Heart right ventricle (tissue), 16 donors: ENCODE data around the gene GFY. TPM values are rescaled to one million over a fixed set of nuclear protein-coding genes. Genes with fewer than 3 reads are reported as not detected.
A peak's percentile ranks its signal among the peaks of the same experiment; 100 is the strongest.
"Not testable (repeated sequence)": the region's sequence is repeated elsewhere in the genome, so short reads cannot be mapped to it uniquely, and the experiment has no call there.

ENCODE experiments used
- ATAC-seq, 8 donors: fragments of 200-7000 bp; cut with Tn5 transposase; one replicate each; pipeline ENCODE4 v1.9.1; 2020; ENCODE audit warnings: mild to moderate bottlenecking in 8 of 8, moderate library complexity in 8 of 8, moderate number of reproducible peaks in 1 of 8
- DNase-seq, 2 donors: peaks; one replicate each; pipeline ENCODE4 v3.0.0-alpha.2; 2020
- H3K27ac ChIP-seq, 10 donors: fragments of 200-600 bp; sonication (generic) in 2 of 10; one replicate each; pipeline versions ENCODE4 v1.5.0 to v1.8.0; 2020 to 2022; ENCODE audit warnings: mild to moderate bottlenecking in 3 of 10
- H3K27me3 ChIP-seq, 7 donors: fragments of 200-600 bp; one replicate each; pipeline ENCODE4 v1.8.0; 2021 to 2022; ENCODE audit warnings: mild to moderate bottlenecking in 2 of 7
- H3K36me3 ChIP-seq, 9 donors: fragments of 200-600 bp; sonication (generic) in 1 of 9; one replicate each; pipeline versions ENCODE4 v1.5.0 to v1.8.0; 2020 to 2022; ENCODE audit warnings: mild to moderate bottlenecking in 2 of 9
- H3K4me1 ChIP-seq, 9 donors: fragments of 200-600 bp; sonication (generic) in 1 of 9; one replicate each; pipeline versions ENCODE4 v1.5.0 to v1.8.0; 2020 to 2022; ENCODE audit warnings: mild to moderate bottlenecking in 4 of 9
- H3K4me3 ChIP-seq, 10 donors: fragments of 200-600 bp; sonication (generic) in 2 of 10; one replicate each; pipeline versions ENCODE4 v1.5.0 to v1.8.0; 2020 to 2022; ENCODE audit warnings: mild to moderate bottlenecking in 7 of 10, moderate library complexity in 2 of 10
- H3K9me3 ChIP-seq, 11 donors: fragments of 200-600 bp in 10 of 11; sonication (generic) in 2 of 11; one replicate each; pipeline versions ENCODE4 v1.5.0 to v1.8.0; 2013 to 2022; ENCODE audit warnings: mild to moderate bottlenecking in 2 of 11, control low read depth in 1 of 11, moderate library complexity in 1 of 11
- CTCF ChIP-seq, 9 donors: fragments of 200-600 bp; sonication (generic) in 2 of 9; IDR thresholded peaks; one replicate each; pipeline versions ENCODE4 v1.5.0 to v1.8.0; 2021 to 2022; ENCODE audit warnings: antibody characterized with exemption in 9 of 9, mild to moderate bottlenecking in 5 of 9, moderate library complexity in 1 of 9
- WGBS, 2 donors: extraction: QIAGEN DNeasy Blood & Tissue Kit; methylation state at CpG; one replicate each; pipeline ENCODE4 v1.1.7; 2013; ENCODE audit warnings: inconsistent platforms in 1 of 2; 5-methylcytosine and 5-hydroxymethylcytosine counted together
- intact Hi-C, 10 donors: fragments of 100-400 bp; cut with DNase I; formaldehyde crosslinking; loops; one replicate each; pipeline versions ENCODE4 v1.11.1 to v1.14.2; 2022
- polyA plus RNA-seq, 2 donors: library from polyadenylated mRNA; stranded (reverse); fragments of 200-250 nt; gene quantifications; one replicate each; pipeline ENCODE4 v1.2.3, GENCODE V29; 2013
- total RNA-seq, 10 donors: library from RNA; stranded (reverse); fragmentation: NEBNext Ultra II Directional in 3 of 10; extraction: Animal tissue kit (Norgen Biotek cat#: 25700) in 3 of 10; gene quantifications; one replicate each; pipeline versions ENCODE4 v1.2.1 to v1.2.4, GENCODE V29; 2021 to 2023
- donor health status: Arrhythmogenic right ventricular cardiomyopathy.
- donor health status: ischemic (EF 13 %, LVEDD 7.1; RV severe dilation, severe dysfunction).
- donor health status: healthy with polysubstance abuse.
- donor health status: DM: no; HTN: yes; CAD: no.
- donor health status: DM: no; HTN: no; CAD: no.
- donor health status: ischemic (EF 25% LVEDD 6.9; RV normal size, moderate dysfunction).
- donor health status: ischemic (EF 25% LVEDD 5.7; RV mildly dilated, moderate dysfunction).
- donor health status: healthy.
- donor health status: DM: yes; HTN: yes; CAD: no.
- donor health status: Ischemic cardiomyopathy.
- donor health status: ischemic (EF 35%, LVEDD 5.7; RV mildly dilated, moderate dysfunction).
- donor health status: nonischemic (EF 11% LVEDD 7.7; RV severe dilation, severe dysfunction).
- donor health status: DM: yes; HTN: yes; CAD: no.
- donor health status: PGD.
- donor health status: ischemic (EF 29% LVEDD 5.4; RV normal size, mild dysfunction).
- donor health status: nonischemic (EF 23%, LVEDD 6.1; RV moderate dilation, normal function).

GFY gene
- total and polyA plus RNA-seq, 12 donors: 0.13 TPM; not detected in 11

- DNase-seq: no peak
- peak overlapping the region in 9 of 10 donors; percentile 21 to 74 (median 59) for H3K27ac ChIP-seq
- no peaks in the 10 kb centered on the region for H3K27me3 ChIP-seq
- ATAC-seq: no peak
- peaks cover 0 to 53% (median 33%) of the 10 kb centered on the region in 9 donors for H3K4me1 ChIP-seq
- no peaks in the 10 kb centered on the region for H3K9me3 ChIP-seq
- 70 to 79% methylated on average over 5 of the region's 5 CpGs for WGBS, 2 donors
- intact Hi-C loops: no loop called here
- peaks cover 0 to 30% (median 0%) of the 10 kb centered on the region in 9 donors for H3K36me3 ChIP-seq
- no peak overlapping the region for H3K4me3 ChIP-seq
- no peak for TF ChIP-seq CTCF (IDR thresholded peaks at IDR 0.05)
Observed at GRCh38 chr19:49456326-49456725, 31.1 kb downstream of the GFY start.

GRCh38 chr19:49458567-49458903 lies 33.3 kb downstream of the GFY start:
- 88 to 96% methylated on average over 5 of the region's 5 CpGs for WGBS, 2 donors
- Histone ChIP-seq H3K36me3 (peaks cover 0 to 39% (median 0%) of the 10 kb centered on the region in 9 donors), H3K4me3 (no peak overlapping the region), H3K27ac (peak overlapping the region in 5 of 10 donors; percentile 11 to 73 (median 52)), H3K27me3 (no peaks in the 10 kb centered on the region), H3K9me3 (no peaks in the 10 kb centered on the region), H3K4me1 (peaks cover 0 to 40% (median 25%) of the 10 kb centered on the region in 9 donors)
- DNase-seq: no peak
- ATAC-seq: no peak
- intact Hi-C loops: no loop called here
- TF ChIP-seq CTCF (IDR thresholded peaks at IDR 0.05): no peak

- TF ChIP-seq CTCF (IDR thresholded peaks at IDR 0.05): no peak
- Histone ChIP-seq H3K27ac (no peak overlapping the region), H3K36me3 (peaks cover 0 to 46% (median 0%) of the 10 kb centered on the region in 9 donors), H3K27me3 (no peaks in the 10 kb centered on the region), H3K4me3 (no peak overlapping the region), H3K9me3 (no peaks in the 10 kb centered on the region), H3K4me1 (peaks cover 0 to 32% (median 18%) of the 10 kb centered on the region in 9 donors)
- ATAC-seq (no peak), DNase-seq (no peak)
- intact Hi-C loops: no loop called here
- WGBS, 2 donors: 92 to 94% methylated on average over 12 of the region's 12 CpGs
Observed at GRCh38 chr19:49459388-49459787, 34.2 kb downstream of the GFY start.

GRCh38 chr19:49461130-49461529 lies 35.9 kb downstream of the GFY start:
- H3K4me3 ChIP-seq, ATAC-seq, intact Hi-C loops, H3K27me3 ChIP-seq, H3K9me3 ChIP-seq, H3K27ac ChIP-seq, DNase-seq: not testable (repeated sequence)
- Histone ChIP-seq H3K4me1 (peaks cover 0 to 22% (median 8%) of the 10 kb centered on the region in 9 donors), H3K36me3 (peaks cover 0 to 57% (median 6%) of the 10 kb centered on the region in 9 donors)
- 0% methylated on average over 1 of the region's 1 CpG; no CpG with 5 or more reads in 1 of the 2 donors for WGBS, 2 donors

- intact Hi-C loops: no loop called here
- peaks cover 0 to 16% (median 5%) of the 10 kb centered on the region in 9 donors for H3K4me1 ChIP-seq
- no peak for TF ChIP-seq CTCF (IDR thresholded peaks at IDR 0.05)
- no peak for DNase-seq
- H3K4me3 ChIP-seq: no peak overlapping the region
- peaks cover 0 to 59% (median 7%) of the 10 kb centered on the region in 9 donors for H3K36me3 ChIP-seq
- H3K9me3 ChIP-seq: no peaks in the 10 kb centered on the region
- no peaks in the 10 kb centered on the region for H3K27me3 ChIP-seq
- H3K27ac ChIP-seq: no peak overlapping the region
- WGBS, 2 donors: 98% methylated on average over 37 of the region's 37 CpGs
- no peak for ATAC-seq
Observed at GRCh38 chr19:49461656-49462055, 36.5 kb downstream of the GFY start.
